ENCODE measurements around the gene BEX5.

- TF ChIP-seq EZH2 (IDR thresholded peaks at IDR 0.05; ENCODE audit: insufficient read depth, poor library complexity, severe bottlenecking): no peak
- no peak for TF ChIP-seq EZH2phosphoT487 (IDR thresholded peaks at IDR 0.05; ENCODE audit: insufficient read depth, low read depth)
Measured at GRCh38 chrX:102126863-102127262, 28.9 kb downstream of the BEX5 start.
